GM12891 (cell line): ENCODE measurements around the gene ADGRV1.

Experiments
- POLR2A ChIP-seq: IDR thresholded peaks from 2 replicates; pipeline ENCODE4 v1.6.1; 2011; ENCODE audit warnings: low read depth, low read length, control low read depth
- POLR2AphosphoS5 ChIP-seq: IDR thresholded peaks from 2 replicates; pipeline ENCODE4 v1.6.1; 2011; ENCODE audit warnings: low read depth, low read length, control low read depth
- SPI1 ChIP-seq: IDR thresholded peaks from 2 replicates; pipeline ENCODE4 v1.6.1; 2011; ENCODE audit warnings: low read depth, low read length, control low read depth
- TAF1 ChIP-seq: IDR thresholded peaks from 2 replicates; pipeline ENCODE4 v1.6.1; 2011; ENCODE audit warnings: low read depth, low read length, control low read depth

- no peak for TF ChIP-seq POLR2AphosphoS5
- TF ChIP-seq POLR2A: no peak
- TF ChIP-seq SPI1: no peak
- no peak for TF ChIP-seq TAF1
Observed at GRCh38 chr5:90613918-90614504, 55.4 kb downstream of the ADGRV1 start.
